Activated CD4-positive, alpha-beta memory T cell treated with anti-CD3 and anti-CD28 coated beads, Interleukin-2, amount 10 ng/mL, durations not matched to agents 7 days and 5 days (primary cell): ENCODE measurements around the gene LIF. TPM values are rescaled to one million over a fixed set of nuclear protein-coding genes. Genes with fewer than 3 reads are reported as not detected.

Source experiments
- CTCF ChIA-PET: fragments of 350-600 bp; sonication (Branson Sonifier 250); formaldehyde crosslinking; loops from one replicate; lab custom pipeline; 2021; ENCODE audit warnings: antibody characterized with exemption, inconsistent platforms; lab: Charles Lee
- POLR2A ChIA-PET: fragments of 350-600 bp; sonication (Branson Sonifier 250); formaldehyde crosslinking; loops from one replicate; lab custom pipeline; 2021; ENCODE audit warnings: antibody characterized with exemption; lab: Charles Lee
- DNase-seq: peaks from one replicate; pipeline ENCODE4 v3.0.0-alpha.2; 2020
- H3K27ac Mint-ChIP-seq: one replicate; pipeline ENCODE4 v1.8.0; 2021; ENCODE audit warnings: mild to moderate bottlenecking, mixed read lengths
- H3K27me3 Mint-ChIP-seq: one replicate; pipeline ENCODE4 v1.8.0; 2021; ENCODE audit warnings: mixed read lengths
- H3K36me3 Mint-ChIP-seq: one replicate; pipeline ENCODE4 v1.8.0; 2021; ENCODE audit warnings: low read depth, mixed read lengths
- H3K4me1 Mint-ChIP-seq: one replicate; pipeline ENCODE4 v1.8.0; 2021; ENCODE audit warnings: mixed read lengths
- H3K4me3 Mint-ChIP-seq: one replicate; pipeline ENCODE4 v1.8.0; 2021; ENCODE audit warnings: mild to moderate bottlenecking, mixed read lengths
- H3K9me3 Mint-ChIP-seq: one replicate; pipeline ENCODE4 v1.8.0; 2021; ENCODE audit warnings: mixed read lengths
- total RNA-seq, 2 experiments: library from RNA; stranded (reverse); gene quantifications; one replicate each; pipeline ENCODE4 v1.2.3, GENCODE V29; 2021

Gene LIF
- total RNA-seq, 2 experiments from 2014 or later: 94.6 to 94.8 TPM

DNA sequence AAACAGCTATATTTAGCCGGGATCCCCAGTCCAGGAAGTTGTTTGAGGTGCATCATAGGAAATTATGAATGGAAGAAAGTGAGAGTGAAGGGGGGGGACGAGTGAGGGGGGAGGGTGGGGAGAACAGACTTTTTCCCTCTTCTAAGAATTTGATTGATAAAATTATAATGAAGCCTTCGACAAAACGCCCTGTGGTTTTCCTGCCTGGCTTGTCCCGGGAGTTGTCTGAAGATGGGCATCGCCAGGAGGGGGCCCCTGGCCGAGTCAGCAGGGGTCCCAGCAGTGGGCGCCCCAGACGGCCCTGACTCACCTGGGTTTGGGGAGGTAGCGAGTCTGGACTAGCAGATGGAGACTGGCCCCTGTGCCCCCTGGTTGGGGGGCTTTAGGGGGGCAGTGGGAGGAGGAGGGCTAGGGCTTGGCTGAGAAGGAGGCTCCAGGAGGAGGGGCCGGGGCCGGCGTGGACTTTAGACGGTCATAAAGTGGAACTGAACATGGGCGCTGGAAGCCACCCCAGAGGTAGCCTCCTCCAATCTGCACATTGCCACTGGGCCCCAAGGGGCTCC is 336 bp upstream of the LIF start:
- Mint-ChIP-seq H3K36me3 (peaks cover 38% of the 10 kb centered on the region), H3K27me3 (no peaks in the 10 kb centered on the region), H3K4me3 (peak overlapping the region; percentile 95), H3K27ac (peak overlapping the region; percentile 68), H3K4me1 (peaks cover 80% of the 10 kb centered on the region), H3K9me3 (no peaks in the 10 kb centered on the region)
- peak; percentile 36 for DNase-seq
- POLR2A ChIA-PET: interaction anchor here (0.6 to 4.0 kb wide), 7 partner anchors 12 to 132 kb away, joined by 3 to 35 read pairs (median 4); no protein-coding TSS in a partner anchor
- CTCF ChIA-PET: interaction anchor here (0.6 to 2.8 kb wide), 8 partner anchors 21 to 158 kb away, joined by 3 to 12 read pairs (median 5); no protein-coding TSS in a partner anchor

DNA sequence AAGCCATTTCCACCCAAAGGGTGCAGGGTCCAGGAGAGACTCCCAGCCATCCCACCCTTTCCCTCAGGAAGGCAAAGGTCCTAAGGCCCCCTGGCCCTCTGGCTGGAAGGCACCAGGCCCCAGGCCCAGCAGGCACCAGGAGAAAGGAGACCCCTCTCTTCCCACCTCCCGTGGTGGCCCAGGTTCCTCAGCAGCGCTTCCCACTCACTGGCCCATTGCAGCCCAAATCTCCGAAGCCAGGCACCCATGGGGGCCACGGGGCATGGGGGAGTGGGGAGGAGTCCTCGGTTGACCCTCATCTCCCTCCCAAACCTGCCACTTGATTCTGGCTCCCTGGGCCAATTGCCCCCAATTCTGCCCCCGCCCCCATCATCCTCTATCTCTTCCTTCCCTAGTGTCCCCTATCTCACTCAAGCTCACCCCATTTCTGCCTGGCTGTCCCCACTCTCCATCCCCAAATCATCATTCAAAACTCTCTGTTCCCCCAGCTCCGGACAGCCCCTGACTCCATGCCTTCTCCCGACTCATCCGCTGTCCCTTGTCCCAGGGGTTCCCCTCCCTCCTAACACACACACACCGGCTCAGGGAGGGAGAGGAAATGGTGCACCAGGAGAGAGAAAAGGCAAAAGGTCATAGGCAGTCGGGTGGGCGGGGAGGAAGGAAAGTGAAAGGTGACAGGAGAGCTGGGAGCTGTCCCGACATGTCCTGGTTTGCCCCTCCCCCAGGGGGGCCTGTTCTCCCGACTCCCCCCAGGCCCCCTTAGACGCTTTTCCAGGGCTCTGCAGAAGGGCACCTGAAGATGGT is 1.2 kb downstream of the LIF start:
- peaks cover 81% of the 10 kb centered on the region for H3K4me1 Mint-ChIP-seq
- H3K36me3 Mint-ChIP-seq: peaks cover 48% of the 10 kb centered on the region
- POLR2A ChIA-PET: interaction anchor here (0.7 to 4.0 kb wide), 14 partner anchors 14 to 131 kb away, joined by 3 to 35 read pairs (median 4); no protein-coding TSS in a partner anchor
- H3K9me3 Mint-ChIP-seq: no peaks in the 10 kb centered on the region
- no peaks in the 10 kb centered on the region for H3K27me3 Mint-ChIP-seq
- peak overlapping the region; percentile 91 for H3K27ac Mint-ChIP-seq
- DNase-seq: peak; percentile 46
- CTCF ChIA-PET: interaction anchor here (0.6 to 2.8 kb wide), 11 partner anchors 10 to 140 kb away, joined by 3 to 12 read pairs (median 4); no protein-coding TSS in a partner anchor
- H3K4me3 Mint-ChIP-seq: peak overlapping the region; percentile 95

DNA sequence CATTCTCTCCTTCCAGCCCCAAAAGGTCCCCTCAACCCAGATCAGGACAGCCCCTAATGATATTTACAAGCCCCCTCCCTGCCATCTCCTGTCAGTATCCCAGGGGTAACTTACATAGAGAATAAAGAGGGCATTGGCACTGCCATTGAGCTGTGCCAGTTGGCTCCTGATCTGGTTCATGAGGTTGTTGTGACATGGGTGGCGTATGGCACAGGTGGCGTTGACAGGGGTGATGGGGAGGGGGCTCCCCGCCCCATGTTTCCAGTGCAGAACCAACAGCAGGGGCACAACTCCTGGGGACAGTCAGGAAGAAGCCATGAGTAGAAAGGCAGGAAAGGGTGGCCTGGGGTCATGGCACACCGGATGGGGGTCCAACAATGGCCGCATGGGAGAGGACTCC is 1.9 kb downstream of the LIF start:
- no peaks in the 10 kb centered on the region for H3K9me3 Mint-ChIP-seq
- DNase-seq: no peak
- peaks cover 52% of the 10 kb centered on the region for H3K36me3 Mint-ChIP-seq
- peak overlapping the region; percentile 91 for H3K27ac Mint-ChIP-seq
- ChIA-PET CTCF (interaction anchor here (0.9 to 2.8 kb wide), 7 partner anchors 43 to 179 kb away, joined by 3 to 12 read pairs (median 3); no protein-coding TSS in a partner anchor), POLR2A (interaction anchor here (0.8 to 4.5 kb wide), 11 partner anchors 15 to 122 kb away, joined by 3 to 35 read pairs (median 7); no protein-coding TSS in a partner anchor)
- H3K27me3 Mint-ChIP-seq: no peaks in the 10 kb centered on the region
- peak overlapping the region; percentile 95 for H3K4me3 Mint-ChIP-seq
- peaks cover 76% of the 10 kb centered on the region for H3K4me1 Mint-ChIP-seq

GRCh38 chr22:30244066-30244465 is 2.5 kb downstream of the LIF start:
- POLR2A ChIA-PET: interaction anchor here (1.3 to 4.5 kb wide), 11 partner anchors 16 to 87 kb away, joined by 3 to 35 read pairs (median 8); no protein-coding TSS in a partner anchor
- Mint-ChIP-seq H3K27me3 (no peaks in the 10 kb centered on the region), H3K27ac (peak overlapping the region; percentile 91), H3K4me1 (peaks cover 75% of the 10 kb centered on the region), H3K36me3 (peaks cover 54% of the 10 kb centered on the region), H3K4me3 (peak overlapping the region; percentile 95), H3K9me3 (no peaks in the 10 kb centered on the region)
- DNase-seq: no peak
- CTCF ChIA-PET: interaction anchor here (0.9 to 1.5 kb wide), 7 partner anchors 44 to 180 kb away, joined by 3 to 5 read pairs (median 3); no protein-coding TSS in a partner anchor

GRCh38 chr22:30243661-30244060 is 2.9 kb downstream of the LIF start:
- Mint-ChIP-seq H3K27me3 (no peaks in the 10 kb centered on the region), H3K4me3 (peak overlapping the region; percentile 95), H3K4me1 (peaks cover 76% of the 10 kb centered on the region), H3K27ac (peak overlapping the region; percentile 91), H3K36me3 (peaks cover 54% of the 10 kb centered on the region), H3K9me3 (no peaks in the 10 kb centered on the region)
- CTCF ChIA-PET: interaction anchor here (0.6 to 1.4 kb wide), 6 partner anchors 19 to 180 kb away, joined by 3 to 5 read pairs (median 3); no protein-coding TSS in a partner anchor
- POLR2A ChIA-PET: interaction anchor here (0.7 to 4.5 kb wide), 12 partner anchors 16 to 139 kb away, joined by 3 to 35 read pairs (median 7); partner anchors contain the start of gene OSM
- DNase-seq: peak; percentile 61

DNA sequence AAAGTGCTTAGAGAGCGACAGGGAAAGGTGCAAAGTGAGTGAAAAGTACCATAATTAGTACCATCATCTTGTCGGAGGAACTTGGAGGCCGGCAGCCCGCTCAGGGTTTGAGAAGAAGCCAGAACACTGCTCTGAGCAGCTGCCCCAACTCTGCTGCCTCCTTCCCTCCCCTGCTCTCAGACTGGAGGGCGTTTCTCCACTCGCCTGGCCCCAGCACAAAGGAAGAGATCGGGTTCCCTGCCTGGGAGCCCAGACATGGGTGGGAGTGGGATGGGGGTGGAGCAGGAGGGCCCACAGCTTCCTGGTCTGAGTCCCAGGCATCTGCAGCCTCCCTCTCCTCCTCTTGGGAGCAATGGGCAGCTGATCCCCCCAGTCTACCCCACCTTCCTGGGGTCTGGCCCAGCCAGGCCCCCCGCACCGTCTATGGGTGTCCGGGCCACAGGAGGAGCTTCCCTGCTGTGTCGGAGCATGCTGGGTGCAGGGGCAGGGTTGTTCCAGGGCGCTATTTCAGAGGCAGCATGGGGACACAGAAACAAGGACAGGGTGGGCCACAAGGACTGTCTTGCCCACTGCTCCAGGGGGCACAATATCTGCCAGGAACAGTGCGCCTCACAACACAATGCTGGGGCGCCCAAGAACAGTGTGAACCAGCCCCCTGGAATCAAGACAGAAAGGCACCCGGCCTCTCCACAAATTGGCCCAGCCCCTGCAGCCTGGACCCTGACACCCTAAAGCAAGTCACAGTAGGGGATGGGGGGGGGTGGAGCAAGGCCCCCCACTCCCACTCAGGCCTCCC is 4.8 kb downstream of the LIF start:
- peak overlapping the region; percentile 95 for H3K4me3 Mint-ChIP-seq
- no peaks in the 10 kb centered on the region for H3K27me3 Mint-ChIP-seq
- CTCF ChIA-PET: interaction anchor here (1.5 kb wide), 1 partner anchor 21 kb away, joined by 3 read pairs; no protein-coding TSS in a partner anchor
- H3K27ac Mint-ChIP-seq: peak overlapping the region; percentile 91
- H3K36me3 Mint-ChIP-seq: peaks cover 54% of the 10 kb centered on the region
- H3K9me3 Mint-ChIP-seq: no peaks in the 10 kb centered on the region
- POLR2A ChIA-PET: interaction anchor here (0.7 to 4.5 kb wide), 11 partner anchors 22 to 137 kb away, joined by 3 to 16 read pairs (median 3); partner anchors contain the start of gene OSM
- no peak for DNase-seq
- peaks cover 67% of the 10 kb centered on the region for H3K4me1 Mint-ChIP-seq

- Mint-ChIP-seq H3K4me3 (peak overlapping the region; percentile 11), H3K27ac (peak overlapping the region; percentile 68), H3K4me1 (peaks cover 64% of the 10 kb centered on the region), H3K27me3 (no peaks in the 10 kb centered on the region), H3K9me3 (no peaks in the 10 kb centered on the region), H3K36me3 (peaks cover 50% of the 10 kb centered on the region)
- ChIA-PET POLR2A (interaction anchor here (0.8 to 4.5 kb wide), 9 partner anchors 23 to 122 kb away, joined by 3 to 16 read pairs (median 4); no protein-coding TSS in a partner anchor), CTCF (no interaction called here)
- no peak for DNase-seq
These were observed 5.8 kb downstream of the LIF start for GRCh38 chr22:30240541-30241417.

DNA sequence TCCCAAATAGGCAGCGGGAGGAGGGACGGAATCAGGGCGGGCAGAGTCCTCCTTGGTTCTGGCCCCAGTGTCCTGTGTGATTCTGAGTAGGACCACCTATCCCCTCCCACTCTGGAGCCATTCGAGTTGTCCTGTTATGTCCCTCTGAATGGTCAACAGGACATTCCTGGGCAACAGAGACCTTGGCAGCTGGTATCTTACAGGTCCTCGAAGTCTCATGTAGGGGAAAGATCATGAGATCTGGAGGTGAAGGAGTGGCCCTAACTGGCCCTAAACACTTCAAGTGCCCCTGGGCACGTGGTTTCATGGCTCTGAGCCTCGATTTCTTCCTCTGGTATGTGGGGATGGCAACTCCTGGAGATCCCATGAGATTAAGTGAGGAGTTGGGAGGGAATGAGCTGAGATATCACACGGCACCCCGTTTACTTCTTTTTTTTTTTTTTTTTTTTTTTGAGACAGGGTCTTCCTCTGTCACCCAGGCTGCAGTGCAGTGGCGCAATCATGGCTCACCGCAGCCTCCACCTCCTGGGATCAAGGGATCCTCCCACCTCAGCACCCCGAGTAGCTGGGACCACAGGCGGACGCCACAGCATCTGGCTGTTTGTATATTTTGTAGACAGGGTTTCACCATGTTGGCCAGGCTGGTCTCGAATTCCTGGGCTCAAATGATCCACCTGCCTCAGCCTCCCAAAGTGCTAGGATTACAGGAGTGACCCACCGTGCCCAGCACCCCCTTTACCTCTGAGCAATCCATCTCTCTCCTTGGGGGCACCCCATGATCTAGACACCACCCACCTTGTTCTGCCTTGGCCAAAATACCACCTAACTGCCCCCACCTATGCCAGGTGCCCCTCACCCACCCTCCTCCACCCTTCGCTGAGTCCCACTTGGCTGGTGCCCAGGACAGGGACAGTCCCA is 6.8 kb downstream of the LIF start:
- Mint-ChIP-seq H3K27me3 (no peaks in the 10 kb centered on the region), H3K4me3 (no peak overlapping the region), H3K27ac (no peak overlapping the region), H3K36me3 (peaks cover 41% of the 10 kb centered on the region), H3K9me3 (no peaks in the 10 kb centered on the region), H3K4me1 (peaks cover 55% of the 10 kb centered on the region)
- CTCF ChIA-PET: interaction anchor here (1.0 kb wide), 1 partner anchor 132 kb away, joined by 3 read pairs; no protein-coding TSS in a partner anchor
- no peak for DNase-seq
- POLR2A ChIA-PET: interaction anchor here (1.1 to 4.2 kb wide), 4 partner anchors 48 to 71 kb away, joined by 4 to 18 read pairs (median 6); no protein-coding TSS in a partner anchor

GRCh38 chr22:30238661-30239487 is 7.7 kb downstream of the LIF start:
- ChIA-PET CTCF (interaction anchor here (1.0 kb wide), 1 partner anchor 131 kb away, joined by 3 read pairs; no protein-coding TSS in a partner anchor), POLR2A (interaction anchor here (0.8 to 4.2 kb wide), 8 partner anchors 18 to 118 kb away, joined by 3 to 18 read pairs (median 4); no protein-coding TSS in a partner anchor)
- DNase-seq: no peak
- H3K4me1 Mint-ChIP-seq: peaks cover 46% of the 10 kb centered on the region
- peak overlapping the region; percentile 23 for H3K27ac Mint-ChIP-seq
- no peaks in the 10 kb centered on the region for H3K27me3 Mint-ChIP-seq
- peaks cover 32% of the 10 kb centered on the region for H3K36me3 Mint-ChIP-seq
- no peak overlapping the region for H3K4me3 Mint-ChIP-seq
- H3K9me3 Mint-ChIP-seq: no peaks in the 10 kb centered on the region
